ENCODE results near the gene SGIP1. TPM values are rescaled to one million over a fixed set of nuclear protein-coding genes. Genes with fewer than 3 reads are reported as not detected.

The SGIP1 gene
- total RNA-seq, 2 experiments from 2014 or later, result not detected

GRCh38 chr1:66752671-66753371 is 218.9 kb downstream of the SGIP1 start:
- Mint-ChIP-seq H3K4me3 (peak overlapping the region; percentile 46), H3K27ac (no peak overlapping the region), H3K36me3 (no peaks in the 10 kb centered on the region), H3K27me3 (peaks cover 61% of the 10 kb centered on the region), H3K9me3 (ENCODE audit: low read depth) (no peaks in the 10 kb centered on the region), H3K4me1 (peaks cover 12% of the 10 kb centered on the region)
- CTCF ChIA-PET, result interaction anchor here (1.1 kb wide), 1 partner anchor 397 kb away, joined by 3 read pairs; no protein-coding TSS in a partner anchor
- ATAC-seq (no peak), DNase-seq (no peak)

GRCh38 chr1:66757722-66758240 is 223.8 kb downstream of the SGIP1 start:
- no peaks in the 10 kb centered on the region for H3K36me3 Mint-ChIP-seq

GRCh38 chr1:66758241-66758755 is 224.3 kb downstream of the SGIP1 start:
- no peak overlapping the region for H3K4me3 Mint-ChIP-seq
- H3K27ac Mint-ChIP-seq, result no peak overlapping the region
- CTCF ChIA-PET, result interaction anchor here (1.1 to 2.3 kb wide), 4 partner anchors 8 to 391 kb away, joined by 3 to 7 read pairs (median 4); no protein-coding TSS in a partner anchor
- no peaks in the 10 kb centered on the region for H3K9me3 Mint-ChIP-seq (ENCODE audit: low read depth)
- H3K4me1 Mint-ChIP-seq, result no peaks in the 10 kb centered on the region
- H3K27me3 Mint-ChIP-seq, result peaks cover 20% of the 10 kb centered on the region
- ATAC-seq (no peak), DNase-seq (no peak)
- no peaks in the 10 kb centered on the region for H3K36me3 Mint-ChIP-seq

More at GRCh38 chr1:66757722-66758240, 223.8 kb downstream of the SGIP1 start:
- Mint-ChIP-seq H3K27ac (no peak overlapping the region), H3K9me3 (ENCODE audit: low read depth) (no peaks in the 10 kb centered on the region), H3K4me1 (peaks cover 3% of the 10 kb centered on the region), H3K4me3 (no peak overlapping the region), H3K27me3 (peaks cover 24% of the 10 kb centered on the region)
- CTCF ChIA-PET, result interaction anchor here (1.1 to 2.3 kb wide), 4 partner anchors 9 to 391 kb away, joined by 3 to 7 read pairs (median 4); no protein-coding TSS in a partner anchor
- DNase-seq (no peak), ATAC-seq (no peak)

GRCh38 chr1:66760506-66760905 is 226.6 kb downstream of the SGIP1 start:
- DNase-seq (no peak), ATAC-seq (no peak)
- Mint-ChIP-seq H3K4me3 (no peak overlapping the region), H3K4me1 (no peaks in the 10 kb centered on the region), H3K36me3 (no peaks in the 10 kb centered on the region), H3K27ac (no peak overlapping the region), H3K27me3 (peaks cover 11% of the 10 kb centered on the region), H3K9me3 (ENCODE audit: low read depth) (no peaks in the 10 kb centered on the region)
- CTCF ChIA-PET, result interaction anchor here (1.1 to 1.5 kb wide), 2 partner anchors 9 to 740 kb away, joined by 3 to 5 read pairs; no protein-coding TSS in a partner anchor

GRCh38 chr1:66761221-66761620 is 227.3 kb downstream of the SGIP1 start:
- H3K36me3 Mint-ChIP-seq, result no peaks in the 10 kb centered on the region
- H3K4me1 Mint-ChIP-seq, result no peaks in the 10 kb centered on the region
- ATAC-seq (no peak), DNase-seq (no peak)
- CTCF ChIA-PET, result interaction anchor here (1.1 to 1.5 kb wide), 3 partner anchors 9 to 739 kb away, joined by 3 to 5 read pairs (median 3); partner anchors contain the start of genes DNAI4 and MIER1
- H3K27ac Mint-ChIP-seq, result no peak overlapping the region
- no peaks in the 10 kb centered on the region for H3K9me3 Mint-ChIP-seq (ENCODE audit: low read depth)
- H3K27me3 Mint-ChIP-seq, result peaks cover 11% of the 10 kb centered on the region
- H3K4me3 Mint-ChIP-seq, result no peak overlapping the region

- CTCF ChIA-PET, result interaction anchor here (0.7 to 3.4 kb wide), 13 partner anchors 10 to 736 kb away, joined by 3 to 17 read pairs (median 5); partner anchors contain the start of genes DNAI4 and MIER1
- Mint-ChIP-seq H3K27me3 (no peaks in the 10 kb centered on the region), H3K27ac (no peak overlapping the region), H3K9me3 (ENCODE audit: low read depth) (no peaks in the 10 kb centered on the region), H3K36me3 (no peaks in the 10 kb centered on the region), H3K4me1 (peaks cover 16% of the 10 kb centered on the region), H3K4me3 (no peak overlapping the region)
- DNase-seq (peak; percentile 67), ATAC-seq (no peak)
These were observed 231.1 kb downstream of the SGIP1 start for GRCh38 chr1:66764994-66765578.

- H3K36me3 Mint-ChIP-seq, result no peaks in the 10 kb centered on the region
- H3K27ac Mint-ChIP-seq, result no peak overlapping the region
- no peak overlapping the region for H3K4me3 Mint-ChIP-seq
- H3K9me3 Mint-ChIP-seq (ENCODE audit: low read depth), result no peaks in the 10 kb centered on the region
- CTCF ChIA-PET, result no interaction called here
- DNase-seq (no peak), ATAC-seq (no peak)
- no peaks in the 10 kb centered on the region for H3K27me3 Mint-ChIP-seq
- H3K4me1 Mint-ChIP-seq, result peaks cover 23% of the 10 kb centered on the region
These were observed 233.7 kb downstream of the SGIP1 start for GRCh38 chr1:66767626-66768025.

- Mint-ChIP-seq H3K4me1 (peaks cover 23% of the 10 kb centered on the region), H3K27me3 (no peaks in the 10 kb centered on the region), H3K36me3 (no peaks in the 10 kb centered on the region), H3K27ac (peak overlapping the region; percentile 77), H3K9me3 (ENCODE audit: low read depth) (no peaks in the 10 kb centered on the region), H3K4me3 (peak overlapping the region; percentile 65)
- no peak for DNase-seq
- ATAC-seq, result no peak
- CTCF ChIA-PET, result interaction anchor here (0.9 kb wide), 1 partner anchor 227 kb away, joined by 3 read pairs; no protein-coding TSS in a partner anchor
These were observed 235.0 kb downstream of the SGIP1 start for GRCh38 chr1:66768965-66769364.

GRCh38 chr1:66769512-66770229 is 235.7 kb downstream of the SGIP1 start:
- peaks cover 23% of the 10 kb centered on the region for H3K4me1 Mint-ChIP-seq
- H3K4me3 Mint-ChIP-seq, result peak overlapping the region; percentile 65
- H3K36me3 Mint-ChIP-seq, result no peaks in the 10 kb centered on the region
- CTCF ChIA-PET, result interaction anchor here (0.9 to 1.0 kb wide), 4 partner anchors 9 to 226 kb away, joined by 3 to 5 read pairs (median 4); no protein-coding TSS in a partner anchor
- ATAC-seq, result peak; percentile 87
- no peaks in the 10 kb centered on the region for H3K27me3 Mint-ChIP-seq
- DNase-seq, result peak; percentile 46
- H3K27ac Mint-ChIP-seq, result peak overlapping the region; percentile 77
- H3K9me3 Mint-ChIP-seq (ENCODE audit: low read depth), result no peaks in the 10 kb centered on the region

GRCh38 chr1:66770240-66770639 is 236.3 kb downstream of the SGIP1 start:
- Mint-ChIP-seq H3K27ac (peak overlapping the region; percentile 77), H3K4me3 (peak overlapping the region; percentile 65), H3K4me1 (peaks cover 23% of the 10 kb centered on the region), H3K27me3 (no peaks in the 10 kb centered on the region), H3K9me3 (ENCODE audit: low read depth) (no peaks in the 10 kb centered on the region), H3K36me3 (no peaks in the 10 kb centered on the region)
- ATAC-seq (no peak), DNase-seq (no peak)
- CTCF ChIA-PET, result interaction anchor here (1.0 kb wide), 3 partner anchors 9 to 12 kb away, joined by 3 to 5 read pairs (median 4); no protein-coding TSS in a partner anchor

GRCh38 chr1:66770694-66771093 is 236.7 kb downstream of the SGIP1 start:
- DNase-seq (no peak), ATAC-seq (no peak)
- no peaks in the 10 kb centered on the region for H3K9me3 Mint-ChIP-seq (ENCODE audit: low read depth)
- peaks cover 1% of the 10 kb centered on the region for H3K27me3 Mint-ChIP-seq
- H3K4me3 Mint-ChIP-seq, result no peak overlapping the region
- H3K27ac Mint-ChIP-seq, result no peak overlapping the region
- CTCF ChIA-PET, result no interaction called here
- no peaks in the 10 kb centered on the region for H3K36me3 Mint-ChIP-seq
- H3K4me1 Mint-ChIP-seq, result peaks cover 23% of the 10 kb centered on the region

GRCh38 chr1:66773227-66773626 is 239.3 kb downstream of the SGIP1 start:
- ATAC-seq (no peak), DNase-seq (no peak)
- Mint-ChIP-seq H3K9me3 (ENCODE audit: low read depth) (no peaks in the 10 kb centered on the region), H3K4me1 (peaks cover 23% of the 10 kb centered on the region), H3K4me3 (no peak overlapping the region), H3K27me3 (peaks cover 5% of the 10 kb centered on the region), H3K36me3 (no peaks in the 10 kb centered on the region), H3K27ac (no peak overlapping the region)
- CTCF ChIA-PET, result no interaction called here

GRCh38 chr1:66774438-66774837 is 240.5 kb downstream of the SGIP1 start:
- no peak for ATAC-seq
- Mint-ChIP-seq H3K9me3 (ENCODE audit: low read depth) (no peaks in the 10 kb centered on the region), H3K4me3 (no peak overlapping the region), H3K27ac (no peak overlapping the region), H3K4me1 (peaks cover 16% of the 10 kb centered on the region), H3K27me3 (peaks cover 11% of the 10 kb centered on the region), H3K36me3 (no peaks in the 10 kb centered on the region)
- no peak for DNase-seq
- CTCF ChIA-PET, result interaction anchor here (1.2 to 1.3 kb wide), 2 partner anchors 9 to 370 kb away, joined by 3 to 4 read pairs; no protein-coding TSS in a partner anchor

All from activated CD8-positive, alpha-beta memory T cell treated with anti-CD3 and anti-CD28 coated beads, Interleukin-2, amount 10 ng/mL, durations not matched to agents 7 days and 5 days (primary cell).